ENCODE measurements around the gene RXFP4.
A peak's percentile ranks its signal among the peaks of the same experiment; 100 is the strongest.

Gene RXFP4

DNA sequence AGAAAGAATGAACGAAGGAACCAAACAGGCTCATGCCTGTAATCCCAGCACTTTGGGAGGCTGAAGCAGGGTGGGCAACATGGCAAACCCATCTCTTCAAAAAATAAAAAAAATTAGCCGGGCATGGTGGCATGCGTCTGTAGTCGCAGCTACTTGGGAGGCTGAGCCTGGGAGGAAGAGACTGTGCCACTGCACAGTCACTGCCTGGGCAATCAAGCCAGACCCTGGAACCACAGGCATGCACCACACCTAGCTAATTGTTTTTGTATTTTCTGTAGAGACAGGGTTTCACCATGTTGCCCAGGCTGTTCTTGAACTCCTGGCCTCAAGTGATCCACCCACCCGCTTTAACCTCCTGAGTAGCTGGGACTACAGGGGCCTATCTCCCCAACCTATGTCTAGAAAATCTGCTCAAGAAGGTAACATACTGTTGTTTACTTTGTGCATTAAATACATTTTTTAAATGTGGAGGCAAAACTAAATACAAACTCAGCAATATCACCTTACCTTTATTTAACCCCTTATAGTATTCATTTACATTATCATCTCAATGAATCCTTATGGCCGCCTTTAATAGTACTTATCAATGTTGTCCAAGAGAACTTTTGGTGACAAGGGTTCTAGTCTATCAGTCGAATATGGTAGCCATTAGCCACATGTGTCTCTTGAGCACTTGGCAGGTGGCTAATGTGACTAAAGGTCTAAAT, 10.0 kb upstream of the RXFP4 start:
- DNase-seq: no peak

DNA sequence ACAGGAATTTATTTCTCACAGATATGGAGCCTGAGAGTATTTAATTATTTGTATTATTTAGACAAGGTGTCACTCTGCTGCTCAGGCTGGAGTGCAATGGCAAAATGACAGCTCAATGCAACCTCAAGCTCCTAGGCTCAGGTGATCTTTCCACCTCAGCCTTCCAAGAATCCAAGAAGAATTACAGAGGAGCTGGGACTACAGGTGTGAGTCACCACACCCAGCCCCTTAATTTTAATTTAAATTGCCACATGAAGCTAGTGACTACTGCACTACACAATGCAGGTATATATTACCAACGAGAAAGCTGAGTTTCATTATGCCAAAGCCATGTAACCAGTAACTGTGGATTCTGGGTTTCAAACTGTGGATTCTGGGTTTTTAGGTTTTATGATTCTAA, 9.4 kb upstream of the RXFP4 start:
- no peak for DNase-seq

DNA sequence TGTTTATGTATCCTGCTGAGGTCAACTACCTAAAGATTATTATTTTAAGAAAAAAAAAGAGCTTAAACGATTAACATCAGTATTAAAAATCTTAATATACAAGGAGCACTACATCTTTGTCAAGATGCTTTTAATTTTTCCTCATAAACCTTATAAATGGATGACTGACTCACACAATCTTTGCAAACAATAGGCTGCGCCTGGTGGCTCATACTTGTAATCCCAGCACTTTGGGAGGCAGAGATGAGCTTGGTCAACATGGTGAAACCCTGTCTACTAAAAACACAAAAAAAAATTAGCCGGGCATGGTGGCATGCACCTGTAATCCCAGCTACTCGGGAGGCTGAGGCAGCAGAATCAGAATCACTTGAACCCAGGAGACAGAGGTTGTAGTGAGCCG, 9.0 kb upstream of the RXFP4 start:
- no peak for DNase-seq

DNA sequence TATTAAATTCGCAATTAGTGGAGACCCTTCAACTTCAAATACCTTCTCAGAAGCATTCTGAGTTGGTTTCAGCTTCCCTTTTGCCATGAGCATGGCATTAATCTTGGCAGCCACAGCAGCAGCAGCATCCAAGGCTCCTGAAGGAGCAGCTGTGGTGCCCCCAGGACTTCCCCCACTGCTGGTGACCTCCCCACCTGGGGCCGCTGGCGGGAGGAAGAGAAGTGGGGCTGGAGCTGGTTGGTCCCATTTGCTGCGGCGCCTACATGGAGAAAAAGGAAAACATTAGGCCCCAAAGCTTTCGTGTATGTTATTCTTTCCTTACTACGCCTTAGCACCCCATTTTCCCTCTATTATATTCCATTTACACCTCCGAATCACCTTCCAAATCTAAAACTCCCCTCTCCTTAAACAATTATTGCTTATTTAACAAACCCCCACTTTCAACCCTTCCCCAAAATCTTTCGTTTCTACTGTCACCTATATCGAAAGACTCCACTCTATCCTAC, 7.8 kb upstream of the RXFP4 start:
- DNase-seq: no peak

DNA sequence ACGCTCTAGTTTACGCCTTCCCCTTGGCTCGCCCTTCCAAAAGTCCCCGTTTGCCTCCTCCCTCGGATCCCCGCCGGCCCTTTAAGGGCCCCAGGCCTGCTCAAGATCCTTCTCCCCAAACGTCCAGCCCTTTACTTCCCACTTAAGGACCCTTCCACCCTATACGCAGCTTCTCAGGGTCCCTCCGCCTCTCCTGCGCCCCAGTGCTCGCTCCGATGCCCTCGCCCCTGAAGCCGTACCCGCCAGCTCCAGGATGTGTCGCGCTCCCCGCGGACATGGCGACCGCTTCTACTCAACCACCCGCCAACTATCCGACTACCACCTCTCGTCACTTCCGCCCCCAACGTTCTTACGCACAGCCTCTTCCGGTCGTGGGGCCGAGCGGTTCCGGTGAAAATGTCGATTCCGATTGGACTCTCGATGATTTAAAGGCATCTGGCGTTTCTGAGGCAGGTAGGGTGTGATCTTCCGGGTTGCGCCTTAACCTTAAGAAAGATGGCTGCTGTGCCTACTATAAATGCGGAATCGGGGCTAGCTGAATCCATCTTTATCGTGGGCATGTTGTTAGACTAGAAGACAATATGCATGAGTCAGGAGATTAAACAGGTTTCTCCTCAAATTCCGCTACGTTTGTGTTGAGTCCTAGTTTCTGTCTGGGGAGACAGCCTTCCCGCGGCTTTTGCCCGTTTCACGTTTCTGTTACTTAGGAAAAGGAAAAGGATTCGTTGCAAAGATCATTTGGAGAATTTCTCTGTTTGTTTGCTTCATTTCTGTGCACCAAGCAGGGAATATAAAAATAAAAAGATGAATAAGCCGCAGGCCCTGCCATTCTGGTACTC, 7.1 kb upstream of the RXFP4 start, which contains the start of gene KHDC4:
Gene KHDC4 (minus strand): TSS at position 317 of the 839 bp plus-strand sequence. CDS start 40 bp downstream, at position 277.
- DNase-seq: peak; percentile 94

DNA sequence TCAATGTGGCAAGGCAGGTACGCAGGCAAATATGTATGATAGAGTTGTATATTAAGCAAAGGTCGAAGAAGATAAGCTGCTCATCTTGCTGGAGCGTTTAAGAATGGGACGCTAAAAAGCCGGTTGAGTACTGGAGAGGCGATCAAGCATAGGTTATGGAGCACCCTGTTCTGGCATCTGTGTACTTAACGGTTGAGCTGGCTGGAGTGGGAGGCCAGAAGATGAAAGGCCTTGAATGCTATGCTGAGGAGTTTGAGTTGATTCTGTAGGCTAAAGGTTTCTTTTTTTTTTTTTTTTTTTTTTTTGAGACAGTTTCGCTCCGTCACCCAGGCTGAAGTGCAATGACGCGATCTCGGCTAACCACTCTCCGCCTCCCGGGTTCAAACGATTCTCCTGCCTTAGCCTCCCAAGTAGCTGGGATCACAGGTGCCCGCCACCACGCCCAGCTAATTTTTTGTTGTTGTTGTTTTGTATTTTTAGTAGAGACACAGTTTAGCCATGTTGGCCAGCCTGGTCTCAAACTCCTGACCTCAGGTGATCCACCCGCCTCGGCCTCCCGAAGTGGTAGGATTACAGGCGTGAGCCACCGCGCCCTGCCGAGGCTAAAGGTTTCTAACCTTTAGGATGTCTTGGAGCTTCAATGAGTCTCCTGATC, 6.4 kb upstream of the RXFP4 start:
- no peak for DNase-seq

DNA sequence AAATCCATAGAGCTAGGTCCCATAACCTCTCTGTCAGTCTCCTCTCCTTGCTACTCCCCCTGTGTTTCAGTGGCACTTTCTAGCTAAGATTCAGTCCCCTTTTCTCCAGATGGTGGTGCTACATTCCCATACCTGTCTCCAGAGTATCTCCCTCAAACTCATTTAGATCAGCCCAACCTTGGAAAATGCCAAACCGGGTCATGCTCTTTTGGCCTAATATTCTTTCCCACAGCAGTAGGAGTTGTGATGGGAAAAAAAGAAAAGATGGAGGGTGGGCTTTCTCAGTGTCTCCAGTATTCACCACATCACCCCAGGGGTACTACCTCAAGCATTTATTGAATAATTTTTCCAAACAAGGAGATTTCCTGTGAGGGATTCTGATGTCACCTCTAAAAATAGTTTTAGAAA, 3.2 kb upstream of the RXFP4 start:
- peak; percentile 31 for DNase-seq

DNA sequence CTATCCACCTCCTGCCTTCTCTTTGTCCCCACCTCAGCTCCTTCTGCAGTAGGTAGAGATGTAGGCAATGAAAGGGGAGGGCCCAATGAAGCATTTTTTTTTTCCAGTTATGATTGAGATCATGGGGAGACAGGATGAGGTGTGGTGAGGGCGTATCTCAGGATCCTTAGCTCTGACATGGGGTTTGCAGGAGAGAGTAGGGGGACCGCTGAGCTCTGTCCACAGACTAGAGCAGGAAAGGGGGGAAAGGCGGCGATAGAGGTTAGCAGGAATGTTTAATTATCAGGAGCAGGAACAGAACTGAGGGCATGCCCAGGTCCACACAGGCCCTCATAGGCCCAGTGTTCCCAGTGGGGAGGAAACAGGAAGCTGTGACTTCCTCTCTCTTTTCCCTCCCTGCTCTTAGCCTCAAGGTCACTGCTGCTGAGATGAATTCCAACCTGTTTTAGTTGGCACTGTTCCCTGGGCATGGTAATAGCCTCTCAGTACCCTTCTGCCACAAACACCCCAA, 901 bp upstream of the RXFP4 start:
- no peak for DNase-seq

DNA sequence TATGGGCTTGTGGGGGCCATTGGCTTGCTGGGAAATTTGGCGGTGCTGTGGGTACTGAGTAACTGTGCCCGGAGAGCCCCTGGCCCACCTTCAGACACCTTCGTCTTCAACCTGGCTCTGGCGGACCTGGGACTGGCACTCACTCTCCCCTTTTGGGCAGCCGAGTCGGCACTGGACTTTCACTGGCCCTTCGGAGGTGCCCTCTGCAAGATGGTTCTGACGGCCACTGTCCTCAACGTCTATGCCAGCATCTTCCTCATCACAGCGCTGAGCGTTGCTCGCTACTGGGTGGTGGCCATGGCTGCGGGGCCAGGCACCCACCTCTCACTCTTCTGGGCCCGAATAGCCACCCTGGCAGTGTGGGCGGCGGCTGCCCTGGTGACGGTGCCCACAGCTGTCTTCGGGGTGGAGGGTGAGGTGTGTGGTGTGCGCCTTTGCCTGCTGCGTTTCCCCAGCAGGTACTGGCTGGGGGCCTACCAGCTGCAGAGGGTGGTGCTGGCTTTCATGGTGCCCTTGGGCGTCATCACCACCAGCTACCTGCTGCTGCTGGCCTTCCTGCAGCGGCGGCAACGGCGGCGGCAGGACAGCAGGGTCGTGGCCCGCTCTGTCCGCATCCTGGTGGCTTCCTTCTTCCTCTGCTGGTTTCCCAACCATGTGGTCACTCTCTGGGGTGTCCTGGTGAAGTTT, 550 bp downstream of the RXFP4 start:
- no peak for DNase-seq

DNA sequence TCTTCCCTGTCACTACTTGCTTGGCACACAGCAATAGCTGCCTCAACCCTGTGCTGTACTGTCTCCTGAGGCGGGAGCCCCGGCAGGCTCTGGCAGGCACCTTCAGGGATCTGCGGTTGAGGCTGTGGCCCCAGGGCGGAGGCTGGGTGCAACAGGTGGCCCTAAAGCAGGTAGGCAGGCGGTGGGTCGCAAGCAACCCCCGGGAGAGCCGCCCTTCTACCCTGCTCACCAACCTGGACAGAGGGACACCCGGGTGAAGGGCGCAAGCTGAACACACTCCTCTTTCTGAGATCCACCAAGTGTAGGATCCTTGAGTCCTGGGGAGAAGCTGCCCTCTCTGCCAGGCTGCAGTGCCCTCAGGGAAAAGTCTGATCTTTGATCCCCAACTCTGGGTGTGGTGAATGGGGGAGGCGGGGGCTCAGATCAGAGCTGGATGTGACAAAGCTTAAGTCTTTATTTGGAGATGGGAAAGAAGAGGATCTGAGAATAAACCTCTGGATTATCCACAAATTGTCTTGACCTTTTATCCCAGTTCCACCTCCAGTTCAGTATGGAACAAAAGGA, 1.2 kb downstream of the RXFP4 start:
- DNase-seq: no peak

DNA sequence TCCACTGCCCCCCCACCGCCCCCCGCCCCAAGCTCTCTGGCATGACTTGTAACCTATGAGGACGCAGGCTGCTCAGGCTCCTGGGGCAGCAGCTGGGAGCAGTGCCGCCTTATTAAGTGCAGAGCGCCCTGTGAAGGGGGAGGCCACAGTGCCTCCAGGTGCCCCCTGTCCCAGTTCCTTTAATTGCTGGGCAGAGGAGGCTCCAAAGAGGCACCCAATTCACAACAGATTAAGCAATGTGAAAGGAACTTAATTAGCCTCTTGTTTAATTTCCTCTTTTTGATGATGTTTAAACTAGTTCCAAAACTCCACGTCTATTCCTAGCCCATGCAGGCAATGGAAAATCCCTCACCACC, 3.0 kb downstream of the RXFP4 start:
- no peak for DNase-seq

DNA sequence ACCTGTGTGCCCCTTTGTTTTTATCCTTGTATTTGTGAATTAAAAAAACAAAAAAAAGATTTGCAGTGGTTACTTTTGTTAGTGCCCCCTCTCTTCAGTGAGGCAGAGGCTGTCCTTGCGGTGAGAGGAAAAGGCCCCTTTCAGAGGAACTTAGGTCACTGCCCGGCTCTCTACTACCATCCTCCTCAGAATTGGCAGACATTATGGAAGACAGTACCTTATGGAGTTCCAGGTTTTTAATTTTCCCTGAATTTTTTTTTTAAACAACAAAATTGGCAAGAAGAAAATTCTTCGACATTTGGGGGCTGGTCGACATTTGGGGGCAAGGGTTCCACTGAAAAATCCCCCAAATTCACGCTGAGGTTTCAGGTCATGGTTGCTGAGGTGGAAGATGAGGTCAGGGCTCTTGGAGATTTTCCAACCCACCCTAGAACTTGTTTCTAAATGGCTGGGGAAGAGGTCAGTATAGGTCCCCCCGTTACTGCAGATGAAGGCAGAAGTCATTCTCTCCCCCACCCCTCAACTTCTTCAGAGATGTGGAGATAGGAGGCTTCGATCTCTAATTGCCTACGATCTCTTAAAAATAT, 5.3 kb downstream of the RXFP4 start:
- no peak for DNase-seq

DNA sequence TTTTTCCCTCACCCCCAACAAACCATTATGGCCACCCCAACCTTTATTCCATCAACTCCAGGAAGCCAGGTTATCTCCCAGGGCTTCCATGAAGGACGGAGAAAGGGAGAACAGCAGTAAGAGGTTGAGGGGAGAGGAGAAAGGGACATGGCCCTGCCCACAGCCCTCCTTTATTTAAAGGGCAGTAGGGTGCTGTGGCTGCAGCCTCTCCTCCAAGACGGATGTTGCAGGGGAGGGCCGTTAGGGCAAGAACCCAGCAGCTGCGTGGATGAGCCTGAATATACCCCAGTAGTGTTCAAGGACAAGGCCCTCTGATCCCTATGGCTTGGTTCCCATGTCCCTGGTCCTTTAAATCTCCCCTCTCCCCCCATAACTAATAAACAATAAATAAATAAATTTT, 5.9 kb downstream of the RXFP4 start:
- DNase-seq: no peak

DNA sequence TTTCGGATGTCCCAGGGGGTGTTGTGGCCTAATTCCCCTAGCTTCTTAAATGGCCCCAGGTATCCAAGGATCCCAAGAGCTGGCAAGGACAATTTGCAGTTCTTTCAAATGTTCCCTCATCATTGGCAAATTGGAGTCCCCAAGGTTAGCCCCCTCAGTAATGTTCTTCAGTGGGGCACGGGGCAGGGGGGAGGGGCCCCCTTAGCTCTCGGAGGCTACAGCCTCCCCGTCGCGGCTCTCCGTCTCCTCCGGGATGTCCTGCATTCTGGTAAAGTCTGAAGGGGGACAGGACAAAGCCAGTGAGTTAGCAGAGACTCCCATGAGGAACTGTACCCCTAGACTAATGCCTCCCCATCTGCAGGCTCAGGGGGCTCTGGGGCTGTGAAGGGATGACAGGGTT, 6.3 kb downstream of the RXFP4 start:
- no peak for DNase-seq

DNA sequence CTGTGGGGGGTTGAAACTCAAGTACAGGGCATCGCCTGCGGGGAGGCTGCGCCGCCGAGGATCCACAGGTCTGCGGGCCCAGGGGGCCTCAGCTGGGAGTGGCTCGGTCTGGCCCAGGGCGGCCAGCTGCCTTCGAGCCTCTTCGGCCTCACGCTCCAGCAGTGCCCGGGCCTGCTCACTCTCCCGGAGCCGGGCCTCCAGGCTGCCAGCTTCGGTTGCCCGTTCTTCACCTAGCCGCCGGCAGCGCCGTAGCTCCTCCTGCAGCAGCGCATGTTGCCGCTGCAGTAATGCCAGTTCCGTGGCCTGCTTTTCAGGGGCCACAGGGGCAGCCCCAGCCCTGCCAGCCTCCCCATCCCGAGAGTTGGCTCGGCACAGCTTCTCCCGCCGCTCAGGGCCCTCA, 9.4 kb downstream of the RXFP4 start:
- DNase-seq: no peak

DNA sequence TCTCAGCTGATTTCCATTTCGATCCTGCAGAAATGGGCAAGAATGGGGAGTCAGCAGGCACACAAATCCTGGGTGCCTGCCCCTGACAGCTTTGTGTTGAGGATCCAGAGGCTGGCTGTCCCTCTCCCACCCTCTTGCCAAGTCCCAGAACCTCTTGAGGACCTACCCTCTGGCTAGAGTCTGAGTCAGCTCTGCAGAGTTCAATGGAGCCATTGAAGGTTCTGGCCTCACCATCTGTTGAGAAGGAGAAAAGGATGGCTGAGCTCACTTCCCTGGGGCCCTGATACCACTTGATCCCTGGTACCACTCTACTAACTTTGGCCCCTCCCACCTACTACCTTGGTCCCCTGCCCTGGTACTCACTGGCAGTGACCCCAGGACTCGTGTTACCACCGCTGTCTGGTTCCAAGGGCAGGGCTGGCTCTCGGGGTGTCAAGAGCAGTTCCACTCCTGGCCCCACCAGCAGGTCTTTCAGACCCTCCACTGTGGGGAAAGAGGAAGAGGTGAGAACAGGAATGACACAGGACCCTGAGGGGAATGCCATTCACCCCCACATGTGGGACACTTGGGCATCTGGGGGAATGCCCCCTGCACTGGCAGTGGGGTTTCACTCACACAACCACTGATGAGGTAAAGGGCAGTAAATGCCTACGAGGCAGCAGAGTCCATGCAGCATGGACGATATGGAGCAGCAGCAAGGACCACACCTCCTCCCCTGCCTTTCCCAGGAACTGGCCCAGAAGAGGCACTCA, 10.5 kb downstream of the RXFP4 start:
- no peak for DNase-seq

DNA sequence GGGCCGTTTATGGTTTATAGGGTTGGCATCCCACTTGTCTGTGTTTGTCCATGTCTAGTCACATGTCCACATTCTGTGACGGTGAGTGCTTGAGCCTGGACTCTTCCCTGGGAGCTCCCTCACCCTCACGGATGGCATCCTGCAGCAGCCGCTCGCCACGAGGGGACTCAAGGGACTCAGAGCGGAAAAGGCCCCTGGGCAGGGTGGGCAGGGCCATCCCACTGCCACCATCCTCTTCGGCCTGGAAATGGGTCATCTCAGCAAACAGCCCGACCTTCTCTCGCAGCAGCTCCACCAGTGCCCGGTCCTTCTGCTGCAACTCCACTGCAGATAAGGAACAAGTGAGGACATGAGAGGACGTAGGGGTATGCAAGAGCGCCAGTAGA, 11.1 kb downstream of the RXFP4 start:
- DNase-seq: no peak

DNA sequence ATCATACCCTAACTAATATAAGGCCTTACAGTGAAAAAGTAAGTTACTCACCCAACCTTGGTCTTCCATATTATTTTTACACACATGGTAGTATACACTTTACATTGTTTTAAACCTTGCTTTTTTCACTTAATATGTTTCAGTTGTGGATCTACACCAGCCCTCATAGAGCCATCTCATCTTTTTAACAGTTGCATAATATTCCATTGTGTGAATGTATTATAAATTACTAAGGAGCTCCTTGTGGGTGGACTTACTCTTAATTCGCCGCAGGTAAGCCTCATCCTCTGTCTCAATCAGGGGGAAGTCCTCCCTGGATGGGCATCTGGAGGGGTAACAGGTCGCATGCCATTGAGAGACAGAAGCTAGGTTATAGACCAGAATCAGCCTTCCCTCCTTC, 13.2 kb downstream of the RXFP4 start:
- DNase-seq: no peak

DNA sequence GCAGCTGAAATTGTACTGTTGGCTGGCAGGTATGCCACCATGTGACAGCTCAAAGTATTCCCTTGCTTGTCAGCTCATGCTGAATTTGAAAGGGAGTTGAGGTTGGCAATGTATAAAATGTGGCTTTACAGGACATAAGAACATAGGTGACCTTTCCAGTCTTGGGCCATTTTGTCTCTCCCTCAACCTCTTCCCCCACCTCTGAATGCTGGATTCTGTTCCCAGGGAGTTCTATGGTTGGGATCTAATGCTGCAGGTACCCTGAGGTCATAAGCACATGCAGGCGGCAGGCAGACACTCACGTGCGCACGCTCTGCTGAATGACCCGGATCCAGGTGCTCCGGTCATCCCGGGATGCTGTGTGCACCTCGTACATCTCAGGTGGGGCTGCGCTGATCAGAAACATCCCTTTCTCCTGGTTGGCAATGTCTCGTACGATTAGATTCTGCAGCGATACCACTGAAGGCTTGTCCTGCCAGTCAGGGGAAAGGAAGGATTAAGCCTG, 16.0 kb downstream of the RXFP4 start:
- DNase-seq: no peak

DNA sequence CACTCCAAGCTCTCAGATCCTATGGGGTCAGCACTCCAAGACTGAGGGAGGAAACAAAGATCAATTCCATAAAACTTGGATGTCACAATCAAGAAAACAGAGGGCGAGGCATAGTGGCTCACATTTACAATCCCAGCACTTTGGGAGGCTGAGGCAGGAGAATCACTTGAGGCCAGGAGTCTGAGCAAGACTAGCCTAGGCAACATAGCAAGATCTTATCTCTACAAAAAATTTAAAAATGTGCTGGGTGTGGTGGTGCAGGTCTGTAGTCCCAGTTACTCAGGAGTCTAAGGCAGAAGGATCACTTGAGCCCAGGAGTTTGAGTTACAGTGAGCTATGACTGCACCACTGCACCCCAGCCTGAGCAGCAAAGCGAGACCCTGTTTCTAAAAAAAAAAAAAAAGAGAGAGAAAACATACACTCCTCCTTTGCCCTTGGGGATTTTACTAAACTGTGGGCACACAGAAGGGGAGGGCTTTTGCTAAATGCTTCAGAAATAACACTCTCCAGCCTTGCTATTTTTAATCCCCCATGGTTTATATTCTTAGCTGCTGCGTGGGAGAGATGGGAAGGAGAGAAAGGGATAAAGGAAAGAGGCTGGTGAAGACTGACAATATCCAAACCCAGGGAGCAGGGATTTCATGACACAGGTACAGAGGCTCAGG, 18.8 kb downstream of the RXFP4 start:
- no peak for DNase-seq

DNA sequence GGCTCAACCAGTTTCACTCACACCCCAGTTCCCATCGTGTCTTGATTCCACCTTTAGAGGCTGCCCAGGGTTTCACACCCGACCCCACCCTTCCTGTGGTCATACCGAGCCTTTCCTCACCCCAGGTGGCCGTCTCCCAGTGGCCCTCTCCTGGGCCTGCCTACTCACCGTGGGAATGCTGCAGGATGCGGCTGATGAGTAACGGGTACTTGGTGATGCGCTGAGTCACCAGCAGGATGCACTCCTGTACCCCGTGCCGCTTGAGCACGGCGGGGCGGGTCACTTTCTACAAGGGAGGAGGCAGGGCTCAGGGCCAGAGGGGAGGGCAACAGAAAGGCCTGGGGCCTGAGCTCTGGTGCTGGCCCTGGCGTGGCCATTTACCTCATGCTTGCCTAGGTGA, 20.5 kb downstream of the RXFP4 start:
- DNase-seq: no peak
